CD4-positive, alpha-beta T cell (primary cell): ENCODE data around the gene HDAC5. TPM values are rescaled to one million over a fixed set of nuclear protein-coding genes. Genes with fewer than 3 reads are reported as not detected.

Experiments
- ATAC-seq: fragments of 200-7000 bp; cut with Tn5 transposase; one replicate; pipeline ENCODE4 v1.10.0; 2022; ENCODE audit warnings: mild to moderate bottlenecking; ENCODE audit not compliant: poor library complexity
- CTCF ChIA-PET: fragments of 350-600 bp; sonication (Branson Sonifier 250); formaldehyde crosslinking; loops from one replicate; lab custom pipeline; 2021; ENCODE audit warnings: antibody characterized with exemption, inconsistent platforms; lab: Charles Lee
- POLR2A ChIA-PET: fragments of 350-600 bp; sonication (Branson Sonifier 250); formaldehyde crosslinking; loops from one replicate; lab custom pipeline; 2021; ENCODE audit warnings: antibody characterized with exemption, inconsistent platforms; lab: Charles Lee
- DNase-seq, 14 experiments: peaks; one replicate each; pipeline ENCODE4 v3.0.0-alpha.2; 2013 to 2020; ENCODE audit warnings: mixed read lengths in 2 of 14
- H3K27ac ChIP-seq, 2 donors: one replicate each; pipeline versions ENCODE4 v1.5.1 to v1.7.0; 2013; ENCODE audit warnings: low read length in 2 of 2, low read depth in 1 of 2, mild to moderate bottlenecking in 1 of 2
- H3K27me3 ChIP-seq, 2 experiments: 1 replicate in 1 of 2; 2 replicates in 1 of 2; pipeline versions ENCODE4 v1.6.1 to v1.7.0; 2013; ENCODE audit warnings: low read length in 2 of 2, control low read depth in 1 of 2, mild to moderate bottlenecking in 1 of 2, moderate library complexity in 1 of 2; ENCODE audit not compliant: insufficient read depth in 2 of 2, control insufficient read depth in 1 of 2
- H3K36me3 ChIP-seq: one replicate; pipeline ENCODE4 v1.6.1; 2013; ENCODE audit warnings: low read length, control low read depth; ENCODE audit not compliant: insufficient read depth
- H3K4me1 ChIP-seq: one replicate; pipeline ENCODE4 v1.6.1; 2013; ENCODE audit warnings: low read length, control low read depth; ENCODE audit not compliant: insufficient read depth
- H3K4me3 ChIP-seq: one replicate; pipeline ENCODE4 v1.5.1; 2013; ENCODE audit warnings: mild to moderate bottlenecking, low read length, moderate library complexity
- H3K9me3 ChIP-seq, 2 experiments: 1 replicate in 1 of 2; 2 replicates in 1 of 2; pipeline versions ENCODE4 v1.6.1 to v1.7.0; 2013; ENCODE audit warnings: low read length in 2 of 2, mild to moderate bottlenecking in 2 of 2, control low read depth in 1 of 2, moderate library complexity in 1 of 2; ENCODE audit not compliant: control insufficient read depth in 1 of 2, insufficient read depth in 1 of 2
- H3K27ac Mint-ChIP-seq: one replicate; pipeline ENCODE4 v1.8.0; 2020; ENCODE audit warnings: mixed read lengths
- H3K27me3 Mint-ChIP-seq: one replicate; pipeline ENCODE4 v1.8.0; 2021; ENCODE audit warnings: mixed read lengths
- H3K36me3 Mint-ChIP-seq: one replicate; pipeline ENCODE4 v1.8.0; 2021; ENCODE audit warnings: low read depth, mixed read lengths
- H3K4me1 Mint-ChIP-seq: one replicate; pipeline ENCODE4 v1.8.0; 2021; ENCODE audit warnings: low read depth, mixed read lengths
- H3K4me3 Mint-ChIP-seq: one replicate; pipeline ENCODE4 v1.8.0; 2020; ENCODE audit warnings: mild to moderate bottlenecking, mixed read lengths
- H3K9me3 Mint-ChIP-seq: one replicate; pipeline ENCODE4 v1.8.0; 2020; ENCODE audit warnings: mixed read lengths
- CTCF ChIP-seq: fragments of 200-600 bp; IDR thresholded peaks from one replicate; pipeline ENCODE4 v1.8.0; 2022; ENCODE audit warnings: antibody characterized with exemption, mild to moderate bottlenecking
- intact Hi-C, 2 experiments: fragments of 100-400 bp; cut with DNase I in 1 of 2; cut with micrococcal nuclease in 1 of 2; formaldehyde crosslinking; loops; one replicate each; pipeline versions ENCODE4 v1.15.1 to v1.9.0; 2023 to 2025; cut with DNase I, micrococcal nuclease
- total RNA-seq, 174 experiments: library from RNA in 2 of 174; stranded (reverse) in 2 of 174; gene quantifications; one replicate each; pipeline ENCODE4 v1.2.3 and lab custom pipeline; 2021 to 2026

HDAC5 gene
- total RNA-seq, 2 experiments from 2014 or later = 92.0 to 92.5 TPM

GRCh38 chr17:44063704-44064639 lies 59.5 kb downstream of the HDAC5 start:
- Histone ChIP-seq H3K36me3 (peaks cover 35% of the 10 kb centered on the region), H3K4me1 (peaks cover 33% of the 10 kb centered on the region), H3K27ac (no peak overlapping the region), H3K4me3 (no peak overlapping the region), H3K27me3 (no peaks in the 10 kb centered on the region), H3K9me3 (no peaks in the 10 kb centered on the region)
- H3K9me3 Mint-ChIP-seq = no peaks in the 10 kb centered on the region
- ChIA-PET CTCF (interaction anchor here (1.2 kb wide), 1 partner anchor 52 kb away, joined by 3 read pairs; no protein-coding TSS in a partner anchor), POLR2A (interaction anchor here (0.7 to 0.9 kb wide), 2 partner anchors 8 to 103 kb away, joined by 4 to 5 read pairs; no protein-coding TSS in a partner anchor)
- H3K36me3 Mint-ChIP-seq = peaks cover 57% of the 10 kb centered on the region
- no peak for TF ChIP-seq CTCF
- H3K27ac Mint-ChIP-seq = peak overlapping the region; percentile 51
- ATAC-seq (no peak), DNase-seq (no peak)
- H3K4me1 Mint-ChIP-seq = peaks cover 69% of the 10 kb centered on the region
- intact Hi-C loops = no loop called here
- no peaks in the 10 kb centered on the region for H3K27me3 Mint-ChIP-seq
- H3K4me3 Mint-ChIP-seq = peak overlapping the region; percentile 71

- Mint-ChIP-seq H3K4me1 (peaks cover 66% of the 10 kb centered on the region), H3K36me3 (peaks cover 66% of the 10 kb centered on the region), H3K4me3 (peak overlapping the region; percentile 71), H3K27ac (no peak overlapping the region), H3K9me3 (no peaks in the 10 kb centered on the region), H3K27me3 (no peaks in the 10 kb centered on the region)
- Histone ChIP-seq H3K4me3 (no peak overlapping the region), H3K27me3 (no peaks in the 10 kb centered on the region), H3K9me3 (no peaks in the 10 kb centered on the region), H3K4me1 (peaks cover 33% of the 10 kb centered on the region), H3K27ac (no peak overlapping the region), H3K36me3 (peaks cover 44% of the 10 kb centered on the region)
- intact Hi-C loops = no loop called here
- DNase-seq (no peak), ATAC-seq (no peak)
- ChIA-PET CTCF (interaction anchor here (1.2 kb wide), 1 partner anchor 53 kb away, joined by 3 read pairs; no protein-coding TSS in a partner anchor), POLR2A (no interaction called here)
- no peak for TF ChIP-seq CTCF
Measured at GRCh38 chr17:44062871-44063270, 60.6 kb downstream of the HDAC5 start.

GRCh38 chr17:44061446-44061845 lies 62.0 kb downstream of the HDAC5 start:
- H3K4me1 ChIP-seq = peaks cover 22% of the 10 kb centered on the region
- ChIA-PET CTCF (interaction anchor here (0.7 kb wide), 2 partner anchors 17 to 20 kb away, joined by 3 read pairs; no protein-coding TSS in a partner anchor), POLR2A (no interaction called here)
- H3K9me3 Mint-ChIP-seq = no peaks in the 10 kb centered on the region
- no peaks in the 10 kb centered on the region for H3K27me3 ChIP-seq
- peaks cover 66% of the 10 kb centered on the region for H3K36me3 Mint-ChIP-seq
- peaks cover 55% of the 10 kb centered on the region for H3K4me1 Mint-ChIP-seq
- no peak for TF ChIP-seq CTCF
- no peak overlapping the region for H3K4me3 ChIP-seq
- H3K27me3 Mint-ChIP-seq = no peaks in the 10 kb centered on the region
- peaks cover 45% of the 10 kb centered on the region for H3K36me3 ChIP-seq
- intact Hi-C loops = no loop called here
- no peak for DNase-seq
- ATAC-seq = no peak
- H3K27ac Mint-ChIP-seq = no peak overlapping the region
- no peaks in the 10 kb centered on the region for H3K9me3 ChIP-seq
- no peak overlapping the region for H3K4me3 Mint-ChIP-seq
- H3K27ac ChIP-seq = no peak overlapping the region
